HG03045 (cell line): Measurements from ENCODE around the gene MICALL2.

Source experiments
- ATAC-seq: cut with Tn5 transposase; IDR thresholded peaks from one replicate; pipeline ENCODE4 v1.9.1; 2021; ENCODE audit warnings: mild to moderate bottlenecking, moderate library complexity; ENCODE audit not compliant: unreplicated experiment

Gene MICALL2

GRCh38 chr7:1434891-1435670, 24.2 kb downstream of the MICALL2 start:
- ATAC-seq, result no peak

- ATAC-seq, result no peak
These were observed 25.0 kb downstream of the MICALL2 start for GRCh38 chr7:1434165-1434718.

- no peak for ATAC-seq
These were observed 25.9 kb downstream of the MICALL2 start for GRCh38 chr7:1433128-1433920.

DNA sequence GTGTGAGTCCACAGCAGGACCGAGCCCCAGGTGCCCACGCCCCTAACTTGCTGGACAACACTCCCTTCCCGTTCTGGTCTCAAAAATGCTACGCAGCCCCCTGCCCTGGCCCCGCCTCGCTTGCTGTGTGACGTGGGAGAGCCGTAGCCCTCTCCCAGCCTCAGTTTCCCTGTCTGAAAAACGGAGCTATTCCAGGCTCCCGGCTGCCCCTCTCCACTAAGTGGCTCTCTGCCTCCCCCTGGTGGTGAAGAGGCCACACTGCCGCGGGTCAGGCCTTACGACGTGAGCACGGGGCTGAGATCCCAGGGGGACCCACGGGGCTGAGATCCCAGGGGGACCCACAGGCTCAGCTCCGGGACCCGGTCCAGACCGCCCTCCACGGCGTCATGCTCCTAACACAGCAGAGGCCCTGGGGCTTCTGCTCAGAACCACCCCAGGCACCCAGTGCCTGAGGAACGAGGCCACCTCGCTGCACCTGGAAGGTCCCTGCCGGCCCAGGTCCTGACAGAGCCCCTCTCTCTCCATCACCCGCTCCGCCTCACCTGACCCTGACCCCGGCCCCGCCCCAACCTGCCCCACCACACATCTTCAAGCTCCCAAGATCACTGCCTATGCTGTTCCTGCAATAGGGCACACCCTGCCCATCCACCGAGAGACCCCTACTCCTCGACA, 26.7 kb downstream of the MICALL2 start:
- no peak for ATAC-seq

- no peak for ATAC-seq
These were observed 27.5 kb downstream of the MICALL2 start for GRCh38 chr7:1431634-1432380.

DNA sequence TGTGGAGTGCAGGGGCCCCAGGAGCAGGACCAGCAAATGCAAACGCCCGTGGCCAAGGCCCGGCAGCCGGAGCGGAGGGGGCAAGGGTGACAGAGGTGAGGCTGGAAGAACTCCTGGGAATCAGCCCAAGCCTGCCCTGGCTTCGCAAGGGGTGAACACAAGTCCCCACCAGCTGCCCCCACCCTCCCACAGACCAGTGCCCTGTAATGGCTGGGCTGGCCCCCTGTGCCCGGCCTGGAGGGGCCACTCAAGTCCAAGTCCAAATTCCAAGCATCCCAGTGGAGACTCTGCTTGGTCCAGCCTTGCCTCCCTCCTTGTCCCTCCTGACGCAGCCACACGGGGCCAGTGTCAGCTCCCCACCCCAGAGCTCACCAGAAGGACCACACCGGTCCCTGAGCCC, 28.0 kb downstream of the MICALL2 start:
- no peak for ATAC-seq

- no peak for ATAC-seq
These were observed 29.0 kb downstream of the MICALL2 start for GRCh38 chr7:1430056-1430845.

DNA sequence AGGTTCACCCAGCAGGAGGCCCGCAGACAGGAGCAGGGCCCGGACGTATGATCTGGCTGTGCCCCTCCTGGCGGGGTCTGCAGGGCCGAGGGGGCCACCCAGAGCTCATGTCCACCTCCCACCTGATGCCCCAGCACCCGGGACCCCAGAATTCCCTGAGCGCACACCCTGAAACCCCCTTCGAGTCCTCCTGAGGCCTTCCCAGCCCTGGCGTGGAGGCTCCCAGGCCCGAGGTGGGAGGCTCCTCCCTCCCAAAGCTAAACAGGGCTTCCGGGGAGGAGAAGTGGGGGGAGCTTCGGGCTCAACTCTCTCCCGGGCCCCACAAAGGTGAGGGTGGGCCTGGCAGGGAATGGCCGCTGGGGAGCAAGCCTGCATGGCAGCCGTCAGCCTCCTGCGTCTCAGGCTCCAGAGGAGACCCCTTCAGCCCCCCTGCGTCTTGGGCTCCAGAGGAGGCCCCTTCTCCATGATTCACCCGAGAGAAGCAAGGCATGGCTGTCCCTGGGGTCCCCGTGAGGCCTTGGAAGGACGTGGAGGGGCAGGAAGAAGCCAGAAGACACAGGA, 30.2 kb downstream of the MICALL2 start:
- ATAC-seq, result no peak

DNA sequence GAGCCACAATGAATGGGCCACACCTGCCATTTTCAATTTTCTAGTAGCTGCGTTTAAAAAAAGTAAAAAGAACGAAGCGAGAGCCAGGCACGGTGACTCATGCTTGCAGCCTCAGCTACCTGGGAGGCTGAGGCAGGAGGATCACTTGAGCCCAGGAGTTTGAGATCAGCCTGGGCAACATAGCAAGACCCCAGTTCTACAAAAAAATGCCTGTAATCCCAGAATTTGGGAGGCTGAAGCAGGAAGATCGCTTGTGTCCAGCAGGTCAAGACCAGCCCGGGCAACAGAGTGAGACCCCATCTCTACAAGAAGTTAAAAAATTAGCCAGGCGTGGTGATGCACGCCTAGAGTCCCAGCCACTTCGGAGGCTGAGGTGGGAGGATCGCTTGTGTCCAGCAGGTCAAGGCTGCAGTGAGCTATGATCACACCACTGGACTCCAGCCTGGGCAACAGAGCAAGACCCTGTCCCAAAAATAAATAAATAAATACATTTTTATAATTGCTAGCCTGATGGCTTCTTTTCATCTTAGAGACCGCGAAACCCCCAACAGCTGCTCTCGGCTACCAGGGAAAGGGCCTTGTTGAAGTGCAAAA, 32.1 kb downstream of the MICALL2 start:
- no peak for ATAC-seq

DNA sequence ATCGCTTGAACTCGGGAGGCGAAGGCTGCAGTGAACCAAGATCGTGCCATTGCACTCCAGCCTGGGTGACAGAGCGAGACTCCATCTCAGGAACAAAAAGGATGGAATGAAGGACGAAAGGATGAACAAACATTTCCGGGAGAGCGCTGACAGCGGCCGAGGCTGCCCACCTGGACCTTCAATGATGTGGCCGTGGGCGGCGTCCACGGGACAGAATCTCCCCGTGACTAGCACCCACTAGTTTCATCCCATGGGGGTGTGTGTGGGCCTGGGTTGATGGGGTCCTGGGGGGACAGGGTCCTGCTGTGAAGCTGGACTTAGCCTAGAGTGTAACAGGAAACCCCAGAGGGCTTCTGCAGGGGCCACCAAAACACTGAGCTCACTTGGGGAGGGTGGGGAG, 32.8 kb downstream of the MICALL2 start:
- ATAC-seq, result no peak

- ATAC-seq, result no peak
These were observed 33.8 kb downstream of the MICALL2 start for GRCh38 chr7:1425292-1426136.

DNA sequence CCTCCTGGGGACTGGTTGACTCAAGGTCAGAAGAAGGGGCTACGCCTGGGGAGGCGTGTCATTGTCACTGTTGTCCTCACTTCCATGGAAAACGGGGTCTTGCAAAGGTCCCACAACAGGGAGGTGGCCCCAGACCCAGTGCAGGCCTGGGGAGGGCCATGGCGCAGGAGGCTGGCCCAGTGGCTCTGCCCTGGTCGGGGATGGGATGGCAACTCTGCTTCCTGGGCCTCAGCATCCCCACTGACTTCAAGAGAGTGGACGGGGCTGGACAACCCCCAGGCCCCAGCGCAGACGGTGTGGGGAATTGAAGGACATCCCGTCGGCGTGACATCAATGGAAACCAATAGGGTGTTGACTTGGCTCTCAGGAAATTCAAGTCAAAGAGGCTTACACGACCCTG, 35.2 kb downstream of the MICALL2 start:
- no peak for ATAC-seq

GRCh38 chr7:1423264-1423811, 35.9 kb downstream of the MICALL2 start:
- no peak for ATAC-seq

DNA sequence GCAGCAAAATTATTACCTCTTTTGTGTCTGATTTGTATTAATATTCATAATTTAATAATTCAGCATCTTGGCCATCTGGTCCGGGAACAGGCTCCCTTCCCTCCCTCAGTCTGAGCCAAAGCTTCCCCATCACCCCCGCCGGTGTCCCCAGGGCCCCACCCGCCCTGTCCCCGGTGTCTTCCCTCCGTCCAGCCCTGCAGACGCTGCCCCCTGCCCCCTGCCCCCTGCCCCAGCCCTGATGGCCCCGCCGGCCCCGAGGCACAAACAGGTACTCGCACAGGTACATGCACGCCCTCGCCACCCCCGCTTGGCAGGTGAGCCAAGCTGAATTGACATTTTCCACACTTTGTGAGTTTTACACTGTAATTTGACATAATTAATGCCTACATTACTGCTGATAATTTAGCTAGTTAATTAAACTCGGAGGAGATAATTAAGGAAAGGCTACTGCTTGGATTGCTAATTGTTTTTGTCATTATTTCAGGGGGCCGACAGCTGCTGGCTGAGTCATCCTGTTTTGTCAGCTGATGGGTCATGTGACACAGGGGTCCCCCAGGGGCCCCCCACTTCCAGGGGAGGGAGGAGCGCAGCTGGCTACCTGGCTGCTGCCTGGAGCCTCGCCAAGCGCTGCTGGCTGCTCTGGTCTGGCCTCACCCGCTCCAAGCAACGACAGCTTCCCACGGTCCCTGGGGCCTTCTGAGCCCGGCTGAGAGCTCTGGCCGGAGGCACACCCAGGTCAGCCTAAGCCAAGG, 36.6 kb downstream of the MICALL2 start:
- ATAC-seq, result no peak

DNA sequence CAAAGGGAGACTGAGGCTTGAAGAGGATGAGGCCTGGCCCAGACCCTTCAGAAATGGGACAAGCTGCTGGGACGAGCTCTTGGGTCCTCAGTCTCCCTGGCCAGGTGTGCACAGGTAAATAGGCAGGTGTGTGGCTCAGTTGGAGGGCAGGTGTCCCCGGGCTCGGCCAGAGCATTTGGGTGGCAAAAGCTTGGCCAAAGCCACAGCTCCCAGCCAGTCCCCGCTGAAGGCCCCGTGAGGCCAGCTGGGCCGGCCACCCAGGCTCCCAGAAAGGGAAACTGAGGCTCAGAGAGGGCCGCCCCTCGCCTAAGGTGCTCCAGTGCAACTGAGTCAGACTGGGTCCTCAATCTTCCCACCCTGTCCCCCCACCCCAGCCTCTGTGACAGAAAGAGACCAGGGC, 37.3 kb downstream of the MICALL2 start:
- ATAC-seq, result no peak

DNA sequence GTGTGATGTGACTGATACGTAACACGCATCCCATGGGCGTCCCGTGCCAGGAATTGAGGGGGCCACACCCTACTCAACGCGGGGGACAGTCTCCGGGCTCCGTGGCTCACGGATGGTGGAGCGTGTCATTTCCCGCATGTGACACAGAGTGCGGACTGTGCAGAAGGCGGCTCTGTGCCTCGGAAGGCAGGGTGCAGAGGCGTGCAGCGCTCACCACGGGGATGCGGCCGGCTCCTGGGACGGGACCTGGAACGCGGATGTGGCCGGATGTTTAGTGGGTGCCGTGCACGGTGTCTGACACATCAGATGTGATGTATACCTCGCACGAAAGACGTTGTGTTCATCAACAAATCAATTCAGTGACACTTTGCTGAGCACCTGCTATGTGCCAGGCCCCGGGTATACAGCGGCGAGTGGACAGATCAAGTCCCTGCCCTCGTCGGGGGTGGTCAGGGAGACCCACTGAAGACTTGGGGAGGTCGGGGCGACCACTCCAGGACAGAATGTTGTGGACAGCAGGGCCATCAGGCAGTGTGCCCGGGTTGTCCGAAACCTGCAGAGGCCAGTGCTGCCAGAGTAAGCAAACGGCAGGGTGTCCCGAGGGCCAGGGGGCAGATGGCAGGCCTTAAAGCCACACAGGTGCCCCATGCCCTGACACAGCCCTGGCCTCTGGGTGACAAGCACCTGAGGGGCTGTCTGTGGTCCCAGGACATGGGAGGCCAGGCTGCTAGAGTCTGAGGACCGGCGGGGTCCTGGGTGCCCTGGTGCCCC, 38.1 kb downstream of the MICALL2 start:
- no peak for ATAC-seq

- no peak for ATAC-seq
These were observed 39.6 kb downstream of the MICALL2 start for GRCh38 chr7:1419688-1420087.
